ENCODE measurements around the gene METTL23.

DNA sequence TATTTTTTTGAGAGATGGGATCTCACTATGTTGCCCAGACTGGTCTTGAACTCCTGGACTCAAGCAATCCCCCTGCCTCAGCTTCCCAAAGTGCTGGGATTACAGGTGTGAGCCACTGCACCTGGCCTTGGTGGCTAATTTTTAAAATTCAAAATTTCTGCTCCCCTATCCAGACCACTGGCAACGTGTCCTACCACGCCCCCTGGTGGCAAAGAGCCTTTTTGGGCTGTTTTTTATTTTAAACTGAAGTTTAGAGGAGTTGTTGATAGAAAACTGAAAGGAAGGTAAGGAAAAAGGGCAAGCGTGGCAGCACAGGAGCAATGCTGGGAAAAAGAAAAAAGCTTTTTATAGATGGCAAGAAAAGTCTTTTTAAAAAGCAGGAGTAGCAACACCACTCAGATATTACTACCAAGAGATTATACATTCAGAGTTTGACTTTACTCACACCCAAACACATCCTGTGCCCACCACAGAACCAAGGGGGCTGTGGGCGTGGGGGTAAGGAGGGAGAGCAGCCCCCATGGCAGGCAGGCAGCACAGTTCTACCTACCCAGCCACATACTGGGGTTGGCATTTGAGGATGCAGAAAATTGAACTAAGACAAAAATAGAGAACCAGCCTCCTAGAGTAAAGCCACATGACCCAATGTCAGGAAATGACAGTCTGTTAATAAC is 11.7 kb upstream of the METTL23 start:
- TF ChIP-seq, protein P1, sequence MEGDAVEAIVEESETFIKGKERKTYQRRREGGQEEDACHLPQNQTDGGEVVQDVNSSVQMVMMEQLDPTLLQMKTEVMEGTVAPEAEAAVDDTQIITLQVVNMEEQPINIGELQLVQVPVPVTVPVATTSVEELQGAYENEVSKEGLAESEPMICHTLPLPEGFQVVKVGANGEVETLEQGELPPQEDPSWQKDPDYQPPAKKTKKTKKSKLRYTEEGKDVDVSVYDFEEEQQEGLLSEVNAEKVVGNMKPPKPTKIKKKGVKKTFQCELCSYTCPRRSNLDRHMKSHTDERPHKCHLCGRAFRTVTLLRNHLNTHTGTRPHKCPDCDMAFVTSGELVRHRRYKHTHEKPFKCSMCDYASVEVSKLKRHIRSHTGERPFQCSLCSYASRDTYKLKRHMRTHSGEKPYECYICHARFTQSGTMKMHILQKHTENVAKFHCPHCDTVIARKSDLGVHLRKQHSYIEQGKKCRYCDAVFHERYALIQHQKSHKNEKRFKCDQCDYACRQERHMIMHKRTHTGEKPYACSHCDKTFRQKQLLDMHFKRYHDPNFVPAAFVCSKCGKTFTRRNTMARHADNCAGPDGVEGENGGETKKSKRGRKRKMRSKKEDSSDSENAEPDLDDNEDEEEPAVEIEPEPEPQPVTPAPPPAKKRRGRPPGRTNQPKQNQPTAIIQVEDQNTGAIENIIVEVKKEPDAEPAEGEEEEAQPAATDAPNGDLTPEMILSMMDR (IDR thresholded peaks at IDR 0.05): peak; percentile 69 to 83 (median 72)
- TF ChIP-seq POLR2A (IDR thresholded peaks at IDR 0.05): no peak

All from Peyer's patch (tissue), 4 donors.